ENCODE data around the gene CYSRT1.

GRCh38 chr9:137267933-137268355 is 43.0 kb downstream of the CYSRT1 start:
- TF ChIP-seq CTCF (IDR thresholded peaks at IDR 0.05 in 8 of 11, conservative IDR thresholded peaks at IDR 0.05 in 3 of 11) (no peak), POLR2A (IDR thresholded peaks at IDR 0.05) (no peak), POLR2AphosphoS5 (IDR thresholded peaks at IDR 0.05) (peak in 1 of 3 donors; percentile 25)

All from spleen (tissue), 7 donors.